ENCODE results near the gene PEX11G.

GRCh38 chr19:7500811-7501450 lies 12.1 kb upstream of the PEX11G start:
- TF ChIP-seq, protein P1, sequence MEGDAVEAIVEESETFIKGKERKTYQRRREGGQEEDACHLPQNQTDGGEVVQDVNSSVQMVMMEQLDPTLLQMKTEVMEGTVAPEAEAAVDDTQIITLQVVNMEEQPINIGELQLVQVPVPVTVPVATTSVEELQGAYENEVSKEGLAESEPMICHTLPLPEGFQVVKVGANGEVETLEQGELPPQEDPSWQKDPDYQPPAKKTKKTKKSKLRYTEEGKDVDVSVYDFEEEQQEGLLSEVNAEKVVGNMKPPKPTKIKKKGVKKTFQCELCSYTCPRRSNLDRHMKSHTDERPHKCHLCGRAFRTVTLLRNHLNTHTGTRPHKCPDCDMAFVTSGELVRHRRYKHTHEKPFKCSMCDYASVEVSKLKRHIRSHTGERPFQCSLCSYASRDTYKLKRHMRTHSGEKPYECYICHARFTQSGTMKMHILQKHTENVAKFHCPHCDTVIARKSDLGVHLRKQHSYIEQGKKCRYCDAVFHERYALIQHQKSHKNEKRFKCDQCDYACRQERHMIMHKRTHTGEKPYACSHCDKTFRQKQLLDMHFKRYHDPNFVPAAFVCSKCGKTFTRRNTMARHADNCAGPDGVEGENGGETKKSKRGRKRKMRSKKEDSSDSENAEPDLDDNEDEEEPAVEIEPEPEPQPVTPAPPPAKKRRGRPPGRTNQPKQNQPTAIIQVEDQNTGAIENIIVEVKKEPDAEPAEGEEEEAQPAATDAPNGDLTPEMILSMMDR (IDR thresholded peaks at IDR 0.05), result peak in 2 of 7 experiments; percentile 13 to 14
- TF ChIP-seq POLR2A (IDR thresholded peaks at IDR 0.05), result no peak

Data from body of pancreas (tissue), 4 donors.